NCI-H2029 treated with DMSO at 0.1 percent for 48 hours (cell line): ENCODE data around the gene LHCGR.
"Not testable (repeated sequence)": the region's sequence is repeated elsewhere in the genome, so short reads cannot be mapped to it uniquely, and the experiment has no call there.

ENCODE experiments used
- DNase-seq: peaks from one replicate; lab custom pipeline; 2025; lab: John Stamatoyannopoulos, UW

LHCGR gene

DNA sequence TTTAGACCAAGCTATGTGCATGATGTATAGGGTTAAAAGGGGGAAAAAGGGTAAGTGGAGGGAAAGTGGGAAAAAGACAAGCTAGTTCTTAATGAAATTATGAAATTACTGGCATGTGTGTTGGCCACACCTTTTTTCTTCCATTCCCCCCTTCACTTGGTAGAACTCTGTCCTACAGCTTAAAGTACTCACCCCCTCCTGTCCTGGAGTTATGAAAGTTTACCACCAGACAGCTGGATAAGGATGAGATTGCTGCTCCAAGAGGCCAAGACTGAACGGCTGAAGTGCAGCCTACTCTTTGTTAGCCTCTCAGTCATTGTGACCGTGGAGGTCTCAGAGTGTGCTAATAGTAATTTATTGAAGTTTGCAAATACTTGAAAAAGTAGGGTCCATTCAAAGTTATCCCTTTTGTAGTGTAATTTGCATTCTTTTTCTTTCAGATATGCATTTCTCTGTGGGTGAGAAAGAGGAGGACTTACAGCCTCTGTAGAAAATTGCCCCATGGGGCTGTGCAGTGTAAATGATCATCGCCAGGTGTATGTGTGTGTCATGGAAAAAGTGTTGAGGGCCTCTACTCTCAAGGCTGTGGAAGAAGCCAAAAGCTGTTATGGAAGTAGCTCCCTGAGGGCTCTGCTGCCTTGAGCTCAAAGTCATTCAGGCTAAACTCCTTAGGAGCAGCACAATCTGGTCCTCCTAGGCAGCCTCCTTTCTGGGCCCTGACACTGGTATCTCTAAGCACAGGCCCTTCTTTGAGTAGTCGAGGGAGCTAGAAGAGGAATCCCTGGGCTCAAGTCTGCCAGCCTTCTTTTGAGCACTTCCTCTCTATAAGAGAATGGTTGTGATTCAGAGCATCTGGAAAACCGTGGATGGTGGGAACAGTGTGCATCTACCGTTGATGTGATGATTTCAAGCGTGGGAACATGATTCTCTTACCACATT, 46.2 kb downstream of the LHCGR start:
- DNase-seq: no peak

DNA sequence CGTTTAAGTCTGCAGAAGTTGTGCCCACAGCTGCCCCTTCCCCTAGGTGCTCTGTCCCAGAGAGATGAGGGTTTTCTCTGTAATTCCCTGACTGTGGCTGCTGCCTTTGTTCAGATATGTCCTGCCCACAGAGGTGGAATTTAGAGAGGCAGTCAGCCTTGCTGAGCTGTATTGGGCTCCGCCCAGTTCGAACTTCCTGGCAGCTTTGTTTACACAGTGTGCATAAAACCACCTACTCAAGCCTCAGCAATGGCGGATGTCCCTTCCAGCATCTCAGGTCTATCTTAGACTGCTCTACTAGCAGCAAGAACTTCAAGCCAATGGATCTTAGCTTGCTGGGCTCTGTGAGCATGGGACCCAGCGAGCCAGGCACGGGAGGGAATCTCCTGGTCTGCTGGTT, 48.1 kb downstream of the LHCGR start:
- no peak for DNase-seq

DNA sequence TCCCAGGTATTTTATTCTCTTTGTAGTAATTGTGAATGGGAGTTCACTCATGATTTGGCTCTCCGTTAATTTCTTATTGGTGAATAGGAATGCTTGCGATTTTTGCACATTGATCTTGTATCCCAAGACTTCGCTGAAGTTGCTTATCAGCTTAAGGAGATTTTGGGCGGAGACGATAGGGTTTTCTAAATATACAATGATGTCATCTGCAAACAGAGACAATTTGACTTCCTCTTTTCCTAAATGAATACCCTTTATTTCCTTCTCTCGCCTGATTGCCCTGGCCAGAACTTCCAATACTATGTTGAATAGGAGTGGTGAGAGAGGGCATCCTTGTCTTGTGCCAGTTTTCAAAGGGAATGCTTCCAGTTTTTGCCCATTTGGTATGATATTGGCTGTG, 51.9 kb downstream of the LHCGR start:
- not testable (repeated sequence) for DNase-seq

DNA sequence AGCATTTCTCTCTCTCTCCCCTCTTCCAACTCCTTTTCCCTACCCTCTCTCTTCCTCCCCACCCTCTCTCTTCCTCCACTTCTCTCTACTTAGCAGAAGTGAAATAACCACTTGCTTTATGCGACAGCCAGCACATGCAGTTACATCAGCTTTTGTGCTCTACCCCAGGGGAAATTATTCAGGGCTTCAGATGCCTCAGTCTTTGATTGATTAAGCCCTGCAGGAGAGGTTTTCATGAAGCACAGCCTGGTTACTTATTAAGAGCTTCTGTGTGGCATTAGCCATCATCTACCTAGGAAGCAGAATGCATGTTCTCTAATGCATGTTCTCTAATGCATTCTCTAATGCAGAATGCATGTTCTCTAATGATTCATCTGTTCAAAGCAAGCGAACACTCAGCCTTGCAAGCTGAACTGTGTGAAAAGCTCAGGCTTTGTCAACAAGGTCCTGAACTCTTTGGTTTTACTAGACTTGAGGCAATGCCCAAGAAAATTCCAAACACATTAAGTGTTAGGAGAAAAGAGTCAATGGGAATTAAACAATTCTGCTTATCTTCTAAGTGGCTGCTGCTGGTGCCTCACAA, 56.1 kb downstream of the LHCGR start:
- no peak for DNase-seq

DNA sequence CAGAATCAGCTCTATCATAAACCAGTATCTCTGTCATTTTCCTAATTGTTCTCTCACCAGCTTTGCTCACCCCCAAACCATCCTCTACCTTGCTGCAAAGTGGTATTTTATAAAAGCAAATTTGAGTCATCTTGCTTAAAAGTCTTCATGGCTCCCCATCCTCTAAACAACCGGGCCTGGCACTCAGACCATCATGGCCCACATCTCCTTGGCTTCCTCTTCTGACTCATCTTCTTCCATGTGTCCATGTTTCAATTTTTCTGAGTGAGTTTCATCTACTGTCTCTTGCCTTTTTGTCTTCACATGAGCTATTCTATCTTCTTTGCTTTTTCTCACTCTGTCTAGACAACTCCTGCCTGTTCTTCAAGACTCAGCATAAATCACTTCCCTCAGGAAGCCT, 58.6 kb downstream of the LHCGR start:
- no peak for DNase-seq

DNA sequence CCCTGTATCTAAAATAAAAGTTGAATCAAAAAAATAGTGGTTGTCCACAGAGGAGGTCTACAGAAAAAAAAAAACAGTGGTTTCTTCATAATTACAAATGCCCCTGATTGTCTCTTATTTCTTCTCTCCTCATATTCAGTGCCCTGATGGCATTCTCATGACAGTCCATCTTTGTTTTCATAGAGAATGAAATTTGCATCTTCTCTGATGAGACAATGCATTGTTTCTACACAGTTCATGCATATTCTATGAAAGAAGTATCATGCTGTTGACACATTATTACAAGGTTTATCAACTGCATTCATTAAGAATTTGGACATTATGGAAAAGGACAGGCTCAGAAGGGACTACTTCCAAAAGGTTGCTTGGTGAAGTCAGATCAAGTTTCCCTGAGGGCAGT, 59.5 kb downstream of the LHCGR start:
- no peak for DNase-seq

DNA sequence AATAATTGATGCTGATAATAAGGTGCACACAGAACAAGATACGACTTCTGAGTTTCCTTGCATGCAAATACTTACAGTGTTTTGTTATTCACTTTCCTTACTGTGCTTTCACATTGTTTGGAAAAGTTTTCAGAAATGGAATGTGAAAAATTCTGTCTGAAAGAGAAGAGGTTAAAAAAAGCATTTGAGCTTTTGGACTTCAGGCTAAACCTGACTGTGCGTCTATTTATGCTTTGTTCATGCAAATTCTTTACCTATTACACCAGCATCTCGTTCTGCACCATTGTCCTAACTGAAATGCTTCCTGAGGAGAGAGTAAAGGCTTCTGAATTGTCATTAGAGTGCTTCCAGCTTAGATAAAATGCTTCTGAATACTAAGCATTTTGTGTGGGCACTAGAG, 61.4 kb downstream of the LHCGR start:
- no peak for DNase-seq

DNA sequence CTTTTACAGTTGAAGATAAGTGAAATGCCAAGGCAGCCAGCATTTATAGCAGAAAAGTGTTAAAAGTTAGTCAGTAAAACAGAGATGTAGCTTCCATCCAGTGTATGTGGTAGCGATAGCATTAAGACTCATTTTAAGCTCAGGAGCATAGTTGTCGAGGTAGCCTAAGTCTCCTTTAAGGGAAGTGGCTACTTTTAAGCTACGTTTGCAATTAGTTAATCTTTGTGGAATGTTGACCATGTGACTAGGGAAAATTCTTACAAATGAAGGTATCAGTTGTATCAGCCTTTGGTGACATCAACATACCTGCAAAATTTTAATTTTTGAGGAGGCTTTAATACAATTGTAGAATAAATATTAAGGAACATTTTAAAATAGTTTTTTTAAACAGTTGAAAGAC, 61.9 kb downstream of the LHCGR start:
- no peak for DNase-seq

DNA sequence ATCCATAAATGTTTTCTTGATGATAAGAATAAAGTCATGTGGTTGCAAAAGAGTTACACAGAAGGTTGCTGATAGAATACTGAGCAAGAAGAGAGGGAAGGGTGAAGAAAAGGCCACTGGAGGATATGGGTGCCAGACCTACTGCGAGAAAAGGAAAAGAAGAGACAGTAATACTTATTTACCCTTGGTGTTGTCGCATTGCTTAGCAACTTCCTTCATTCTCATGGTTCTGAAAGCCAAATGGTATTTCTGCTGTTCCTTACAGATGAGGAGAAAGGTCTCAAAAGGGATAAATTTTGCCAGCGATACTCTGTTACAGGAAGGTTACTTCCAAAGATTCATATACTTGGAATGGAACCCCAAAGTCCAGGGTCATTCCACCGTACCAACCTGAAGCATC, 62.5 kb downstream of the LHCGR start:
- DNase-seq: no peak

DNA sequence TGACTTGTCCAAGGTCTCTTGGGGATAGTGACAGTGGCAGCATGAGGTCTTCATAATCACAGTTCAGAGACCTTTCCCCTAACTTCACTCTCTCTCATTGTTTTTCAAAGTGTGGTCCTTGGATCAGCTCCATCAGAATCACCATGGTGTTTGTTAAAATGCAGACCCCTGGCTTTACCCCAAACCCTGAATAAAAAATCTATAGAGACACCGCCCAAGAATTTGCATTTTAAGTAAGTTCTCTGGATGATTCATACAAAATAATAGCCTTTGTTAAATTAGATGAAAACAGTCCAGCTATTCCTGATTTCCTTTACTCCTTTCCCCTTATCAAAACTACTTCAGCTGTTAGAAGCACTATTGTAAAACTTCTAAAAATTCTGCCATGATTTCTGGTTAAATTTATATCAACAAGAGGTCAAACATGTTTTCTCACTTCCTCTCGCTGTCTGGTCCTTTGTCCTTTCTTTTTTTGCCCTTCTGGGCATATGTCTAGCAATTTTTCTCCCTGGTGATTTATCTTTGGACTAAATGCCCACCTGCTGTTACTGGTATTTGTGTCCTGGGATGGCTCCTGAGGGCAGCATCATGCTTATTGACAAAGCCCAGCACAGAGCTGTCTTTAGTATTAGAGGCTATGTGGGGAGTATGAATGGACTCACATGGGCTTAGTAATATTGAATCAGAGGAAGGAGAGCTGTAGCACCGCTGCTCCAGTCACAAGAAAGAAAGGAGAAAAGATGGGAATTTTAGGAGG, 63.4 kb downstream of the LHCGR start:
- no peak for DNase-seq

DNA sequence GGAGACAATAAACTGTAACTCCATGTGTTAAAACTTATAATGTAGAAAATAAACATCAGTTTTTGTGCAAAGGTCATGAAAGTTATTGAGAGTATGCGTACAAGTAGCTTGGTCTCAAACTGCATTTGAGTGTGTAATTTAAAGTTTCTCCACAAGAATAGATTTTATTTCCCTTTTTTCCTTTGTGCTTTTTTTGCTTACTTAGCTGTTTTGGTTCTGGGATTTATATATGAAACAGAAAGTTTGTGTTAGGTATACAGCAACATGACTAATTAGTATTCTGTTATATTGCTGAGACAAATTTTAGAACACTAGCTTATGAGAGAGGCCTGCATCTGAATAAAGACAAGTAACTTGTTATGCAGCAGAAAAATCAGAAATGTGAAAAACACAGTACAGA, 70.4 kb downstream of the LHCGR start:
- no peak for DNase-seq

DNA sequence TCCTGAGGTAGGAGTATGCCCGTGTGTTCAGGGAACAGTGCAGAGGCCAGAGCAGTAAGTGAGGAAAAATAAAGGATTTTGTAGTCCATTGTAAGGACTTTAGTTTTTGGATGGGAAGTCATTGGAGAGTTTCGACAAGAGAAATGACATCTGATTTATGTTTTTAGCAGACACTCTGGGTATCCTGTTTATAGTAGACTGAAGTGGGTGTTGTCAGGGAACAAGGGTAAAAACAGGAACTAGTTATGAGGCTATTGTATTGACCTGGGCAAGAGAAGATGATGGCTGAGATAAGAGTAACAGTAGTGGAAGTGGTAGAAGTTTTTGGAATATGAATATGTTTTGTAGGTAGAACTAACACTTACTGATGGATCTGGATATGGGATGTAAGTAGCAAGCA, 78.1 kb downstream of the LHCGR start:
- no peak for DNase-seq

DNA sequence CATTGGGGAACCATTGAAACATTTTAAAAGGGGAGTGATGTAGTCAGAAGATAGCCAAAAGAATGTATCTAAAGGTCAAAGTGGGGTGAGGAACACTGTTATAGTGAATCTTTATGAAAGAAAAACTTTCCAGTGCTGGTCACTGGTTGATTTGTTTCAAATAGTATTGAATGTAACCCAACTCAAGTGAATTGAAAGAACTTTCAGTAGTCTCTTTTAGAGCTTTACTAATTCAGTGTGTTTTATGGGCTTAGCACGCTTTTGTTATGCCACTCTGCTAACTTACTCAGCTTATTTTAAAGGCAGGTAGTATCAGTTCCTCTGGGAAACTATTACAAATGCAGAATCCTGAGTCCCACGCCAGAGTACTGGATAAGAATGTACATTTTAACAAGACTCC, 80.6 kb downstream of the LHCGR start:
- no peak for DNase-seq

DNA sequence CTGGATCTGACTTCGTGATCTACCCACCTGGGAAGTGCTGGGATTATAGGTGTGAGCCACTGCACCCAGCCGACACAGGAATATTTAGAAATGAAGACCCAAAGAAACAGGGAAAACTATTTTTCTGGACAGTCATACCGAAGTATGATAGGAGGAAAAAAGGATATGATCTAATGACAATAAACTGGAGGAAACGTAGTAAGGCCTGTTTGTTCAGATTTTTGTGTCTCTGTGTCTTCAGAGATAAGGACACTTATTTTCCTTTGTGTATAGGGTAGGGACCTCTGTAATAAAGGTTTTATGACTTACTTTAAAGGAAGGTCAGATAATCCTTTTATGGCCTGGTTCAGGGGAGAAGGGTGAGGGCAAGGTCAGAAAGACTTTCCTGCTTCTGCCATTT, 81.9 kb downstream of the LHCGR start:
- no peak for DNase-seq

DNA sequence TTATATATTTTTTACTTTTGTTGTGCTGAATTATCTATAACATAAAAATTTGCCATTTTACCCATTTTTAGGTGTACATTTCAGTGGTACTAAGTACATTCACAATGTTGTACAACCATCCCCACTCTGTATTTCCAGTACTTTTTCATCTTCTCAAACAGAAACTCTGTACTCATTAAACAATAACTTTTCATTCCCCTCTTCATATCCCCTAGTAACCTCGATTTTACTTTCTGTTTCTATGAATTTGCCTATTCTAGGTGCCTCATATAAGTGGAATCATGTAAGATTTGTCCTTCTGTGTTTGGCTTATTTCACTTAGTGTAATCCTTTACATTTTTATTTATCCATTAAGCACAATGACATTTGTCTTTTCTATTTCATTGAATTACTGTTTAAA, 86.5 kb downstream of the LHCGR start:
- DNase-seq: no peak

DNA sequence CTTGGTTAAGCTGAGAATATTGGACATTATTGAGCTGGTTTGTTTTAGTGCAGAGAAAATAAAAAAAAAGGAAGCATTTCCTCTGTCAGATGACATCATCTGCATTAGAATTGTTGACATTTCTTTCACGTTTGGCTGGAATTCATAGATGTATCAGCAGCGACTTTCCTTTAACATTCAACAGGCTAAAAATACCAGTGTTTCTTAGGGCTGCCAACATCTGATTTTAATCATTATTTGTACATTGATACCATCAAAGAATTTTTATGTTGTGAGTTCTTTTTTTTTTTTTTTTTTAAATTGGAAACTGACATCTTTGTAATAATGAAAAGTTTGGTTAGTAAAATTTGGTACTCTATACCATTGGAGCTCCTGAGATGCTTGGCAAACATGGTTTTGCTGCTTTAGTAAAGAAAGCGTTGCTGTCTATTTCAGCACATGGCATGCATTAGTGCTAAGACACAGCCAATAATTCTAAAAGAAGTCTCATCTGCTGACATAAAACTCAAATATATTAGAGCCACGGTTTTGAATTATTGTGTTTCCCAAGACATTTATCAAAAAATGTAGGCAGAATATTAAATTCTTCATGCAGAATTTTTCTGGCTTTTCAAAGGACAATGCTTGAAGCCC, 104.2 kb downstream of the LHCGR start:
- DNase-seq: no peak

DNA sequence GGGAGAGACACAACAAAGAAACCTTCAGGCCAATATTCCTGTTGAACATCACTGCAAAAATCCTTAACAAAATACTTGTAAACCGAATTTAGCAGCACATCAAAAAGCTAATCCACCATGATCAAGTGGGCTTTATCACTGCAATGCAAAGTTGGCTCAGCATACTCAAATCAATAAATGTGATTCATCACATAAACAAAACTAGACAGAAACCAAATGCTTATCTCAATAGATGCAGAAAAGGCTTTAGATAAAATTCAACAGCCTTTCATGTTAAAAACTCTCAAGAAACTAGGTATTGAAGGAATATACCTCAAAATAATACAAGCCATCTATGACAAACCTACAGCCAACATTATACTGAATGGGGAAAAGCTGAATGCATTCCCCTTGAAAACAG, 117.3 kb downstream of the LHCGR start:
- DNase-seq: no peak
